ENCODE results near the gene CRABP1.

Gene CRABP1

GRCh38 chr15:78347586-78348543, 7.7 kb downstream of the CRABP1 start:
- no peak for DNase-seq

- no peak for DNase-seq
Measured at GRCh38 chr15:78350058-78350457, 9.9 kb downstream of the CRABP1 start.

- DNase-seq = no peak
Measured at GRCh38 chr15:78351539-78351938, 11.4 kb downstream of the CRABP1 start.

GRCh38 chr15:78353093-78353492, 12.9 kb downstream of the CRABP1 start:
- no peak for DNase-seq

- DNase-seq = no peak
Measured at GRCh38 chr15:78355177-78355576, 15.0 kb downstream of the CRABP1 start.

GRCh38 chr15:78358102-78358870, 18.1 kb downstream of the CRABP1 start:
- no peak for DNase-seq

- no peak for DNase-seq
Measured at GRCh38 chr15:78359041-78359808, 19.1 kb downstream of the CRABP1 start.

GRCh38 chr15:78360367-78360801, 20.2 kb downstream of the CRABP1 start:
- DNase-seq = no peak

- peak in 1 of 2 donors; percentile 5 for DNase-seq
Measured at GRCh38 chr15:78360958-78361718, 21.0 kb downstream of the CRABP1 start.

GRCh38 chr15:78361771-78362506, 21.8 kb downstream of the CRABP1 start:
- no peak for DNase-seq

GRCh38 chr15:78362716-78363380, 22.7 kb downstream of the CRABP1 start:
- DNase-seq = no peak

- no peak for DNase-seq
Measured at GRCh38 chr15:78363381-78363734, 23.2 kb downstream of the CRABP1 start.

GRCh38 chr15:78364233-78364632, 24.1 kb downstream of the CRABP1 start:
- peak; percentile 55 to 68 for DNase-seq

- DNase-seq = no peak
Measured at GRCh38 chr15:78365917-78366316, 25.8 kb downstream of the CRABP1 start.

GRCh38 chr15:78366342-78366741, 26.2 kb downstream of the CRABP1 start:
- DNase-seq = no peak

- DNase-seq = no peak
Measured at GRCh38 chr15:78368651-78369050, 28.5 kb downstream of the CRABP1 start.

- DNase-seq = no peak
Measured at GRCh38 chr15:78369161-78369560, 29.0 kb downstream of the CRABP1 start.

GRCh38 chr15:78370013-78370412, 29.9 kb downstream of the CRABP1 start:
- no peak for DNase-seq

GRCh38 chr15:78372880-78373279, 32.7 kb downstream of the CRABP1 start:
- DNase-seq = no peak

GRCh38 chr15:78374436-78375393, 34.6 kb downstream of the CRABP1 start:
- DNase-seq = no peak
